Astrocyte (in vitro differentiated cells and primary cell): ENCODE measurements around the gene AGRN.

Experiments used
- EZH2 ChIP-seq: IDR thresholded peaks from 2 replicates; pipeline ENCODE4 v1.6.1; 2012; ENCODE audit warnings: mild to moderate bottlenecking, low read length, inconsistent platforms; ENCODE audit not compliant: insufficient read depth
- TF ChIP-seq, protein P1 (sequence below): IDR thresholded peaks from 2 replicates; pipeline ENCODE4 v1.5.1; 2011; ENCODE audit warnings: low read depth, mild to moderate bottlenecking, inconsistent platforms, low read length, moderate library complexity; ENCODE audit not compliant: insufficient read depth

DNA sequence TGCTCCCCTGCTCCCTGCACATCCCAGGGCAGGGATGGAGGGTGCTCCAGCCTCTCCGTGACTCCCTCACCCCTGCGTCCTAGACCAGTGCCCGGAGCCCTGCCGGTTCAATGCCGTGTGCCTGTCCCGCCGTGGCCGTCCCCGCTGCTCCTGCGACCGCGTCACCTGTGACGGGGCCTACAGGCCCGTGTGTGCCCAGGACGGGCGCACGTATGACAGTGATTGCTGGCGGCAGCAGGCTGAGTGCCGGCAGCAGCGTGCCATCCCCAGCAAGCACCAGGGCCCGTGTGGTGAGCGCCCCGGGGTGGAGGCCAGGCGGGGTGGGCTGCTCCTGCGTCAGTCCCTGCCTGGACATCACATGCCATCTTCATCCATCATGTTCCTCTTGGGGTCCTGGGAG, 22.0 kb downstream of the AGRN start:
- TF ChIP-seq, protein P1, sequence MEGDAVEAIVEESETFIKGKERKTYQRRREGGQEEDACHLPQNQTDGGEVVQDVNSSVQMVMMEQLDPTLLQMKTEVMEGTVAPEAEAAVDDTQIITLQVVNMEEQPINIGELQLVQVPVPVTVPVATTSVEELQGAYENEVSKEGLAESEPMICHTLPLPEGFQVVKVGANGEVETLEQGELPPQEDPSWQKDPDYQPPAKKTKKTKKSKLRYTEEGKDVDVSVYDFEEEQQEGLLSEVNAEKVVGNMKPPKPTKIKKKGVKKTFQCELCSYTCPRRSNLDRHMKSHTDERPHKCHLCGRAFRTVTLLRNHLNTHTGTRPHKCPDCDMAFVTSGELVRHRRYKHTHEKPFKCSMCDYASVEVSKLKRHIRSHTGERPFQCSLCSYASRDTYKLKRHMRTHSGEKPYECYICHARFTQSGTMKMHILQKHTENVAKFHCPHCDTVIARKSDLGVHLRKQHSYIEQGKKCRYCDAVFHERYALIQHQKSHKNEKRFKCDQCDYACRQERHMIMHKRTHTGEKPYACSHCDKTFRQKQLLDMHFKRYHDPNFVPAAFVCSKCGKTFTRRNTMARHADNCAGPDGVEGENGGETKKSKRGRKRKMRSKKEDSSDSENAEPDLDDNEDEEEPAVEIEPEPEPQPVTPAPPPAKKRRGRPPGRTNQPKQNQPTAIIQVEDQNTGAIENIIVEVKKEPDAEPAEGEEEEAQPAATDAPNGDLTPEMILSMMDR, result no peak
- no peak for TF ChIP-seq EZH2
